DMS79 (cell line): ENCODE results near the gene CPNE8.

Experiments used
- DNase-seq: peaks from one replicate; lab custom pipeline; 2025; lab: John Stamatoyannopoulos, UW

The CPNE8 gene

GRCh38 chr12:38633511-38633910, 271.9 kb downstream of the CPNE8 start:
- DNase-seq = no peak

- DNase-seq = no peak
Measured at GRCh38 chr12:38629064-38629463, 276.3 kb downstream of the CPNE8 start.

- no peak for DNase-seq
Measured at GRCh38 chr12:38628288-38628687, 277.1 kb downstream of the CPNE8 start.

GRCh38 chr12:38625306-38625705, 280.1 kb downstream of the CPNE8 start:
- no peak for DNase-seq

GRCh38 chr12:38614171-38614570, 291.2 kb downstream of the CPNE8 start:
- DNase-seq = no peak

GRCh38 chr12:38610808-38611350, 294.5 kb downstream of the CPNE8 start:
- DNase-seq = no peak

GRCh38 chr12:38607295-38607694, 298.1 kb downstream of the CPNE8 start:
- DNase-seq = no peak
